Fibroblast of lung (primary cell): ENCODE data around the gene AASDH. TPM values are rescaled to one million over a fixed set of nuclear protein-coding genes. Genes with fewer than 3 reads are reported as not detected.

Experiments used
- DNase-seq, 2 donors: peaks; one replicate each; pipeline versions ENCODE4 v3.0.0 to v3.0.0-alpha.2; 2010; ENCODE audit warnings: low read depth in 2 of 2
- H2AFZ ChIP-seq: 2 replicates; pipeline ENCODE4 v1.5.1; 2012; ENCODE audit warnings: low read length, control low read depth, inconsistent platforms
- H3K27ac ChIP-seq: 2 replicates; pipeline ENCODE4 v1.5.1; 2011; ENCODE audit warnings: low read length, control low read depth; ENCODE audit not compliant: insufficient read depth
- H3K27me3 ChIP-seq: 2 replicates; pipeline ENCODE4 v1.5.1; 2011; ENCODE audit warnings: mild to moderate bottlenecking, low read length; ENCODE audit not compliant: control insufficient read depth, insufficient read depth
- H3K36me3 ChIP-seq: 2 replicates; pipeline ENCODE4 v1.5.1; 2011; ENCODE audit warnings: low read length; ENCODE audit not compliant: control insufficient read depth, insufficient read depth
- H3K4me1 ChIP-seq: 2 replicates; pipeline ENCODE4 v1.5.1; 2011; ENCODE audit warnings: low read length; ENCODE audit not compliant: control insufficient read depth, insufficient read depth; ENCODE audit errors: extremely low read depth
- H3K4me2 ChIP-seq: 2 replicates; pipeline ENCODE4 v1.5.1; 2011; ENCODE audit warnings: low read length, control low read depth; ENCODE audit not compliant: insufficient read depth; ENCODE audit errors: extremely low read depth
- H3K4me3 ChIP-seq, 4 experiments: fragments of 200-600 bp in 1 of 4; sonication (generic) in 1 of 4; replicated peaks in 1 of 4; 2 replicates each; pipeline ENCODE4 v1.5.1; 2011 to 2016; ENCODE audit warnings: low read length in 4 of 4, low read depth in 3 of 4, mild to moderate bottlenecking in 3 of 4, control low read depth in 2 of 4, inconsistent platforms in 1 of 4, mixed read lengths in 1 of 4; ENCODE audit not compliant: insufficient read depth in 1 of 4; ENCODE audit errors: control extremely low read depth in 1 of 4
- H3K79me2 ChIP-seq: 2 replicates; pipeline ENCODE4 v1.5.1; 2012; ENCODE audit warnings: mild to moderate bottlenecking, low read length, inconsistent platforms; ENCODE audit not compliant: control insufficient read depth, insufficient read depth
- H3K9ac ChIP-seq: 2 replicates; pipeline ENCODE4 v1.5.1; 2011; ENCODE audit warnings: mild to moderate bottlenecking, low read length, control low read depth; ENCODE audit not compliant: insufficient read depth
- H3K9me3 ChIP-seq: 2 replicates; pipeline ENCODE4 v1.5.1; 2012; ENCODE audit warnings: low read depth, low read length; ENCODE audit not compliant: control insufficient read depth, insufficient read depth
- H4K20me1 ChIP-seq: 2 replicates; pipeline ENCODE4 v1.5.1; 2011; ENCODE audit warnings: low read length; ENCODE audit not compliant: control insufficient read depth, insufficient read depth; ENCODE audit errors: extremely low read depth
- EZH2 ChIP-seq: IDR thresholded peaks from 2 replicates; pipeline ENCODE4 v1.5.1; 2012; ENCODE audit warnings: low read length, control low read depth, mild to moderate bottlenecking; ENCODE audit errors: missing control alignments
- polyA plus RNA-seq, 2 donors: library from polyadenylated mRNA; depleted of rRNA in 1 of 2; stranded (reverse) in 1 of 2; unstranded in 1 of 2; fragments of >200 nt; gene quantifications; 2 replicates each; pipeline ENCODE4 v1.2.1, GENCODE V29; 2011 to 2012; ENCODE audit warnings: missing spikeins in 1 of 2
- total RNA-seq: library from RNA; depleted of rRNA; stranded (reverse); fragments of >200 nt; gene quantifications from 2 replicates; pipeline ENCODE4 v1.2.1, GENCODE V29; 2014
- TF ChIP-seq, protein P1 (sequence below), 2 donors: IDR thresholded peaks in 1 of 2; conservative IDR thresholded peaks in 1 of 2; 1 replicate in 1 of 2; 2 replicates in 1 of 2; pipeline ENCODE4 v1.5.1; 2011 to 2012; ENCODE audit warnings: low read length in 2 of 2, control low read depth in 1 of 2, inconsistent platforms in 1 of 2, low read depth in 1 of 2, mild to moderate bottlenecking in 1 of 2

The AASDH gene
- total and polyA plus RNA-seq, 2 donors (not counting 1 experiment from before 2014, with no cell fraction given), result 10.0 to 24.6 TPM

DNA sequence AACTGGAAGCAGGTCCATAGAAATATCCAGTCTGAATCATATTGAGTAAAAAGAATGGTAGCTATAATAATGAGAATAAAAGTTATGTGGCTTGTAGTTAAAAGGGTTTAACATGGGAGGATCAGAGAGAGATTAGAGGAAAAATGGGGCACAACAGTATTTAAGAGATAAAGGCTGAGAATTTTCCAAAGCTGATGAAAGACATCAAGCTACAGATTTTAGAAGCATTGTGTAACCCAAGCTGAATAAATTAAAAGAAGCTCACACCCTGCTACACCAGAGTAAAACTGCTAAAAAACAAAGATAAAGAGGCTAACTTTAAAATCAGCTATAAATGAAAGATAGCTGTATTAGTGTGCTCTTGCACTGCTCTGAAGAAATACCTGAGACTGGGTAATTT, 94.2 kb downstream of the AASDH start:
- no peak overlapping the region for H3K4me2 ChIP-seq
- no peak overlapping the region for H3K4me3 ChIP-seq
- H3K4me1 ChIP-seq, result no peaks in the 10 kb centered on the region
- no peaks in the 10 kb centered on the region for H3K9me3 ChIP-seq
- H3K27me3 ChIP-seq, result no peaks in the 10 kb centered on the region
- H2AFZ ChIP-seq, result no peak overlapping the region
- H3K36me3 ChIP-seq, result no peaks in the 10 kb centered on the region
- no peak overlapping the region for H3K9ac ChIP-seq
- no peak for DNase-seq
- no peak overlapping the region for H3K27ac ChIP-seq
- H4K20me1 ChIP-seq, result no peaks in the 10 kb centered on the region
- no peaks in the 10 kb centered on the region for H3K79me2 ChIP-seq
- TF ChIP-seq, protein P1, sequence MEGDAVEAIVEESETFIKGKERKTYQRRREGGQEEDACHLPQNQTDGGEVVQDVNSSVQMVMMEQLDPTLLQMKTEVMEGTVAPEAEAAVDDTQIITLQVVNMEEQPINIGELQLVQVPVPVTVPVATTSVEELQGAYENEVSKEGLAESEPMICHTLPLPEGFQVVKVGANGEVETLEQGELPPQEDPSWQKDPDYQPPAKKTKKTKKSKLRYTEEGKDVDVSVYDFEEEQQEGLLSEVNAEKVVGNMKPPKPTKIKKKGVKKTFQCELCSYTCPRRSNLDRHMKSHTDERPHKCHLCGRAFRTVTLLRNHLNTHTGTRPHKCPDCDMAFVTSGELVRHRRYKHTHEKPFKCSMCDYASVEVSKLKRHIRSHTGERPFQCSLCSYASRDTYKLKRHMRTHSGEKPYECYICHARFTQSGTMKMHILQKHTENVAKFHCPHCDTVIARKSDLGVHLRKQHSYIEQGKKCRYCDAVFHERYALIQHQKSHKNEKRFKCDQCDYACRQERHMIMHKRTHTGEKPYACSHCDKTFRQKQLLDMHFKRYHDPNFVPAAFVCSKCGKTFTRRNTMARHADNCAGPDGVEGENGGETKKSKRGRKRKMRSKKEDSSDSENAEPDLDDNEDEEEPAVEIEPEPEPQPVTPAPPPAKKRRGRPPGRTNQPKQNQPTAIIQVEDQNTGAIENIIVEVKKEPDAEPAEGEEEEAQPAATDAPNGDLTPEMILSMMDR (conservative IDR thresholded peaks at IDR 0.05 in 1 of 2, IDR thresholded peaks at IDR 0.05 in 1 of 2; ENCODE audit: low read depth in 1 of 2, low read length in 2 of 2), result no peak
- no peak for TF ChIP-seq EZH2

DNA sequence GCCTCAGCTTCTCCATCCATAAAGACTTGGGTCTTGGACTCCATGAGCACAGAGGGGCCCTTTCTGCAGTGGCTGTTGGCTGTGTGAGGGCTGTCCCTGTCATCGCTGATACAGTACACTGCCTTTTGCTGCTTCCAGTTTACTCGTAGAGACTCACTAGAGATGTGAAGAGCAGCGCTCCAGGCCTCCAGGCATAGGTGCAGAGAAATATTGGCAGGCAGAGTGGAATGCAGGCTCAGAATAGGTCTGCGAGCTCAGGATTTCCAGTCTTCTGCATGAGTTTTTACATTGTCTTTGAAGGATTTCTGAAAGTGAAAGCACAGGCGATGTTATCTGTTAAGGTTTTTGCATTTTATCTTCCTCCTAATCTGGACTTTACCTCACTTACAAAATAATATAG, 97.4 kb downstream of the AASDH start:
- H2AFZ ChIP-seq, result no peak overlapping the region
- no peaks in the 10 kb centered on the region for H4K20me1 ChIP-seq
- H3K27me3 ChIP-seq, result no peaks in the 10 kb centered on the region
- H3K4me3 ChIP-seq, result no peak overlapping the region
- H3K4me2 ChIP-seq, result no peak overlapping the region
- no peaks in the 10 kb centered on the region for H3K79me2 ChIP-seq
- H3K4me1 ChIP-seq, result no peaks in the 10 kb centered on the region
- TF ChIP-seq, protein P1 (conservative IDR thresholded peaks at IDR 0.05 in 1 of 2, IDR thresholded peaks at IDR 0.05 in 1 of 2; ENCODE audit: low read depth in 1 of 2, low read length in 2 of 2), result no peak
- TF ChIP-seq EZH2, result no peak
- no peaks in the 10 kb centered on the region for H3K9me3 ChIP-seq
- no peak overlapping the region for H3K27ac ChIP-seq
- H3K9ac ChIP-seq, result no peak overlapping the region
- DNase-seq, result peak in 1 of 2 donors; percentile 36
- H3K36me3 ChIP-seq, result no peaks in the 10 kb centered on the region

DNA sequence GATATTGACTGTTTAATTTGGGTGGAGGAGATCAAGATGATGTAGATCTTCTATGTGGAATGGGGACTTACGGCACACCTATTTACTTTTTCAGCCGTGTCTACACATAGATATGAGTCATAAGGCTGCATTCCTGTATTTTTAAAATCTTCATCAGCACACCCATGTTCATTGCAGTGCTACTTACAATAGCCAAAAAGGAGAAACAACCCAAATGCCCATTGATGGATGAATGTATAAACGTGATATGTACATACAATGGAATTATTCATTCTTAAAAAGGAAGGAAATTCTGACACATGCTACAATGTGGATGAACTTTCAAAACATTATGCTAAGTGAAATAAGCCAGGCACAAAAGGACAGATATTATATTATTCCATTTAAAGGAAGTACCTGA, 98.6 kb downstream of the AASDH start:
- no peak overlapping the region for H3K9ac ChIP-seq
- H2AFZ ChIP-seq, result no peak overlapping the region
- TF ChIP-seq, protein P1 (conservative IDR thresholded peaks at IDR 0.05 in 1 of 2, IDR thresholded peaks at IDR 0.05 in 1 of 2; ENCODE audit: low read depth in 1 of 2, low read length in 2 of 2), result no peak
- H3K79me2 ChIP-seq, result no peaks in the 10 kb centered on the region
- no peaks in the 10 kb centered on the region for H3K27me3 ChIP-seq
- H3K27ac ChIP-seq, result no peak overlapping the region
- no peak overlapping the region for H3K4me3 ChIP-seq
- no peak overlapping the region for H3K4me2 ChIP-seq
- H3K9me3 ChIP-seq, result no peaks in the 10 kb centered on the region
- H3K4me1 ChIP-seq, result no peaks in the 10 kb centered on the region
- no peaks in the 10 kb centered on the region for H4K20me1 ChIP-seq
- H3K36me3 ChIP-seq, result no peaks in the 10 kb centered on the region
- no peak for DNase-seq

Other genes with a start within 250 kb of the AASDH start
- gene PPAT, start 48.1 kb upstream of the AASDH start, total RNA-seq, result 11.8 and 14.9 TPM in 2 replicates
- gene PPAT, start 48.1 kb upstream of the AASDH start, polyA plus RNA-seq, result 8.6 and 10.8 TPM in 2 replicates
- gene PAICS, start 48.8 kb upstream of the AASDH start, total RNA-seq, result 18.5 and 24.6 TPM in 2 replicates
- gene PAICS, start 48.8 kb upstream of the AASDH start, polyA plus RNA-seq, result 111 and 155 TPM in 2 replicates
- 72.3 and 76.0 TPM in 2 replicates for gene SRP72, start 80.1 kb upstream of the AASDH start, total RNA-seq
- 181 and 197 TPM in 2 replicates for gene SRP72, start 80.1 kb upstream of the AASDH start, polyA plus RNA-seq
- gene ARL9, start 118.3 kb upstream of the AASDH start, total RNA-seq, result 0.26 and 0.83 TPM in 2 replicates
- gene ARL9, start 118.3 kb upstream of the AASDH start, polyA plus RNA-seq, result 0.62 and 1.1 TPM in 2 replicates